SK-N-MC (cell line): ENCODE data around the gene BRSK2.

Experiments used
- DNase-seq: peaks from one replicate; pipeline ENCODE4 v3.0.0-alpha.2; 2011; ENCODE audit warnings: low read depth, low spot score
- H3K27ac ChIP-seq: fragments of 200-600 bp; sonication (generic); 2 replicates; pipeline ENCODE4 v1.5.1; 2016; ENCODE audit warnings: mixed run types
- H3K36me3 ChIP-seq: fragments of 200-600 bp; sonication (generic); 2 replicates; pipeline ENCODE4 v1.6.1; 2017; ENCODE audit warnings: antibody characterized with exemption, low read length, mixed read lengths; ENCODE audit not compliant: insufficient read depth
- H3K4me3 ChIP-seq: fragments of 200-600 bp; sonication (generic); 2 replicates; pipeline ENCODE4 v1.5.1; 2016
- H3K9ac ChIP-seq: fragments of 200-600 bp; sonication (generic); 2 replicates; pipeline ENCODE4 v1.8.0; 2017; ENCODE audit warnings: mixed run types, mixed read lengths; ENCODE audit not compliant: insufficient read length
- H3K9me3 ChIP-seq: fragments of 200-600 bp; sonication (generic); 2 replicates; pipeline ENCODE4 v1.6.1; 2017; ENCODE audit warnings: low read depth, mild to moderate bottlenecking, antibody characterized with exemption, low read length, moderate library complexity, mixed read lengths
- EZH2 ChIP-seq: fragments of 200-600 bp; sonication (generic); IDR thresholded peaks from one replicate; pipeline ENCODE4 v1.6.1; 2017; ENCODE audit warnings: antibody characterized with exemption
- FOXP2 ChIP-seq: optimal IDR thresholded peaks from 2 replicates; pipeline ENCODE3; 2011; ENCODE audit warnings: mild to moderate bottlenecking, moderate library complexity; ENCODE audit not compliant: insufficient read depth; ENCODE audit errors: extremely low read length, control extremely low read depth
- POLR2AphosphoS5 ChIP-seq: IDR thresholded peaks from 2 replicates; pipeline ENCODE4 v1.6.1; 2012; ENCODE audit warnings: mild to moderate bottlenecking, low read depth, low read length, borderline replicate concordance

BRSK2 gene

DNA sequence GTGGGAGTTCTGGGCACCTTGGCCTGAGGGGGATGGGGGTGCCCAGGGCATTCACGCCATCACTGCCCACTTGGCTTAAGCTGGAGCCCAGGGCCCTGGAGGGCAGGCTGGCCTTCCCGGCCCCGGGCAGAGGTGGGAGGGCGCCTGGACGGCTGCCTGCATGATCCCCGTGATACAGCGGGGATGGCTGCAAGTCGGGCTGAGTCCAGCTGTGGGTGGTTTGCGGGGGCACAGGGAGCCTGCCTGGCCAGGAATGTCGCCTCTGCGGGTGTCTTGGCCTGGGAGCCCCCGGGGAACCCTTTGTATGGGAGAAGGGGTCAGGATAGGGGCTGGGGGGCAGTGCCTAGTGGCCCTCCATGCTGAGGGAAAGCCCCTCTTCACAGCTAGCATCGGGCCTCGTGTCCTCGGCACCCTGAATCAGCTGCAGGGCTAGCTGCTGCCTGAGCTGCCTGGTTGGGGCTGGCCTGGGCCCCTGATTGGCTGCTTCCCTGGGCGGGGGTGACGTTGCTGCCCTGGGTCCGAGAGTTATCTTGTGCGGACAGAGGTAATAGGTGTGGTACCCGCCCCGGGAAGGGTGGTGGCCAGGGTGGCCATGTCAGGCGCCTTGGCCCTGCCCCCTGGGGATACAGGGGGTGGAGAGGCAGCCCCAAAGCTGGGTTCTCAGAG lies 8.3 kb downstream of the BRSK2 start:
- Histone ChIP-seq H3K4me3 (no peak overlapping the region), H3K36me3 (no peaks in the 10 kb centered on the region), H3K9me3 (no peaks in the 10 kb centered on the region), H3K27ac (no peak overlapping the region), H3K9ac (no peak overlapping the region)
- no peak for DNase-seq
- no peak for TF ChIP-seq FOXP2
- TF ChIP-seq POLR2AphosphoS5, result no peak
- TF ChIP-seq EZH2, result no peak

DNA sequence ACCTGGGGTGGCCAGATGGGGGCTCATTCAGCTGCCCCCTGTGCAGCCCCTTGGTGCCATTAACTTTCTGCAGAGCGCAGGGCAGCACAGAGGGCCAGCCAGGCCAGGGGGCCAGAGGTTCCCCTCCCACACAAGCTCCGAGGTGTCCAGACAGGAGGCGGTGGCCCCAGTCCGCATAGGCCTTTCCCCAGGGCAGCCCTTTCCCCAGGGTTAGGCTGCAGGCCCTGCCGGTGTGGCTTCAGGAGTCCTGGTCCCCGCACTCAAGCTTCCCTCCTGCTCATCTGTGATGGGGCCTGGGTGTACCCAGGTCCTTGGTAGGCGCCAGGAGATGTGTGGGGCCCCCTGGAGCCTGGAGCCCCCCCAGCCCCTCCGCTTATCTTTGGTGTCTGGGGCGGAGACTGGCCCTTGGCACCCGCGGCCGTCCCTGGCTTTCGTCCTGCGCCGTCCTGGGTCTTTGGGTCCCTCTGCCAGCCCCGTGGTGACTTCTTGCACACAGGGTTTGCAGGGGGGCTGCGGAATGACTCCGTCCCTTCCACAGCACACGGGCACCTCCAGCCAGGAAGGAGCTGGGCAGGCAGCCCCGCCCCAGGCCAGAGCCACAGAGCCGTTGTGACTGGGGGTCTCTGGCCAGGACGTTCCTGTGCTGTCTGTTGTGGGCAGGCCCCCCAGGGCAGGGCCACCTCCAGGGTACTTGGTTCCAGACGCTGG lies 8.9 kb downstream of the BRSK2 start:
- H3K4me3 ChIP-seq, result no peak overlapping the region
- H3K9ac ChIP-seq, result no peak overlapping the region
- TF ChIP-seq FOXP2 (no peak), EZH2 (no peak), POLR2AphosphoS5 (no peak)
- no peaks in the 10 kb centered on the region for H3K9me3 ChIP-seq
- no peaks in the 10 kb centered on the region for H3K36me3 ChIP-seq
- DNase-seq, result no peak
- no peak overlapping the region for H3K27ac ChIP-seq

DNA sequence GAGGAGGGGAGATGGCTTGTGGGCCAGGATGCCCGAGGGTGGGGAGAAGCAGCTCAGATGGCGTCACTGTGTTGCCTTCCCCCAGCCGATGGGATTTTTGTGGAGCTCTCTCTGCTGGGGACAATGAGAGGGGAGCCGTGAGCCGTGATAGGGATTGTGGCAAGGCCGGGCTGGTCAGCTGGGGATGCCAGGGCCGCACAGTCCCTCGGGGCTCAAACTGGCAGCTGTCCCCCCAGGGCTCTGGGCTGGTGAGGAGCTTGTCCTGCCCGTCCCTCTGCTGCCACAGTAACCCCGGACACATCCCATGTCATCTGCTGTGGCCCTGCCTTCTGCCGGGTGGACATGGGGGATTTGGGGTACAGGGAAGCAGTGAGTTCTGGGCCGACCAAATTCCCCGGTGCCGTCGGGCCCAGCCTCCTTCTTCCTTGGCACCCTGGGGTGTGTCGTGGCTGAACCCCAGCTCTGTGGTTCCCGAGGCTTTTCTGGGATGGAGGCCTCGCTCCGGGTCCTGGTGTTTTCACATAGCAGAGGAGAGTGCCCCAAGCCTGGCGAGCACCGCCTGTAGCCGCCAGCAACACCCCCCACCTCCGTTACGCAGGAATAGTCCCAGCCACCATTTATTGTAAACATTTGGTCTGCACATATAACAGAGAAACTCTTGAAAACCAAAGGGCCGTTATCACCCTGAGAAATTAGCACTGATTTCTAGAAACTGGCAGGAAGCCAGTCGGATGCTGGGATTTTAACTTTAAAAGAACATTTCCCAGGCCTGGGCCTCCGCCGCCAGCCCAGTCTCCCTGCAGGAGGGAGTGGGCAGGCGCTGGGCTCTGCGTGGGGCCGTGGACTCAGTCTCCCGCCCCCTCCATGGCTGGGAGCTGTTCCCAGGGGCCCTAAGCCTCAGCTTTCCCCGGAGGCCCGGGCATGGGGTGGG lies 9.9 kb downstream of the BRSK2 start:
- Histone ChIP-seq H3K9ac (no peak overlapping the region), H3K9me3 (no peaks in the 10 kb centered on the region), H3K27ac (no peak overlapping the region), H3K36me3 (no peaks in the 10 kb centered on the region), H3K4me3 (no peak overlapping the region)
- TF ChIP-seq FOXP2 (no peak), POLR2AphosphoS5 (no peak), EZH2 (no peak)
- no peak for DNase-seq

DNA sequence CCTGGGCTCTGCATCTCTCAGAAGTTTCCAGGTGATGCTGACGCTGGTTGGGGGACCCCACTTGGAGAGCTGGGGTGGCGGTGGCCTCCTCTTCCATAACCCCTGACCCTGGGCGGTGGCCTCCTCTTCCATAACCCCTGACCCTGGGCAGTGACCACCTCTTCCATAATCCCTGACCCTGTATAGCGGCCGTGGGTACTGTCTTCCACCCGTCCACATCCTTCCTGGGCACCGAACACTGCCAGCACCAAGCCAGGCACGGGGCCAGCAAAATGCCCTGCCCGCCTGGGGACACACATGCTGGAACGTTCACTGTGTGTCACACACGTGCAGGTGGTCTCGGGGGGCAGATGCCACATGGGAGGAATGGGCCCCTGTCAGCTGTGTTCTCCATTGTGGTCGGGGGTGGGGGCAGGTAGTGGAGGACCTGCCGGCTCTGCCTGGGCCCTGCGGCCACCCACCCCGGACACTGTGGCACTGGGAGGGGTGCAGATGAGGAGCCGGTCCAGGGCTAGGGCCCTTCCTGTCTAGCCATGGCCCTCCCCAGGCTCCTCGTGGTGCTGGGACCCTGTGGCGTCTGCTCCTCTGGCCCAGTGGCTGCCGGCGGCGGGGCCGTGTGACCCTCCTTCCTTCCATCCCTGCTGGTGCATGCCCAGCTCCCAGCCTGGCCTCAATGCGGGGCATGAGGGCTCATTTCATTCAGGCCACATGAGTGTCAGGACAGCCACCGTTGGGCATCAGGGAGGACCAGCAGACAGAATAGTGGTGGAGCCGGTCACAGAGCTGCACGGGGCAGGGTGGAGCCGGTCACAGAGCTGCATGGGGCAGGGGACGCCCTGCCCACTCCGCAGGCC lies 10.8 kb downstream of the BRSK2 start:
- H3K27ac ChIP-seq, result no peak overlapping the region
- H3K9ac ChIP-seq, result no peak overlapping the region
- no peak overlapping the region for H3K4me3 ChIP-seq
- no peaks in the 10 kb centered on the region for H3K9me3 ChIP-seq
- no peak for DNase-seq
- no peaks in the 10 kb centered on the region for H3K36me3 ChIP-seq
- TF ChIP-seq EZH2, result no peak
- TF ChIP-seq FOXP2, result no peak
- TF ChIP-seq POLR2AphosphoS5, result no peak

DNA sequence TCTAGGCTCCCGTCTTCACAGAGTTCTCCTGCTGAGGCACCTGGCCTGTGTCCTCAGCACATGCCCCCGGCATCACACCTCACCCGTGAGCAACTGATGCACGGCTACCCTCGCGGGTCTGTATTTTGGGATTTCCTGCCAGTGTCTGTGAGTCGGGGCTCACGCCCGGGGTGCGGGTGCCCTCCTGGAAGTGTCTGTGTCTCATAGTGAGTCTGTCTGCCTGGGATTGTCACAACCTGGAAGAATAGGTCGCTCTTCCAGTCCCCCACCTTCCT lies 11.4 kb downstream of the BRSK2 start:
- no peaks in the 10 kb centered on the region for H3K36me3 ChIP-seq
- DNase-seq, result no peak
- no peak overlapping the region for H3K4me3 ChIP-seq
- H3K9me3 ChIP-seq, result no peaks in the 10 kb centered on the region
- H3K27ac ChIP-seq, result no peak overlapping the region
- H3K9ac ChIP-seq, result no peak overlapping the region
- TF ChIP-seq EZH2 (no peak), FOXP2 (no peak)

DNA sequence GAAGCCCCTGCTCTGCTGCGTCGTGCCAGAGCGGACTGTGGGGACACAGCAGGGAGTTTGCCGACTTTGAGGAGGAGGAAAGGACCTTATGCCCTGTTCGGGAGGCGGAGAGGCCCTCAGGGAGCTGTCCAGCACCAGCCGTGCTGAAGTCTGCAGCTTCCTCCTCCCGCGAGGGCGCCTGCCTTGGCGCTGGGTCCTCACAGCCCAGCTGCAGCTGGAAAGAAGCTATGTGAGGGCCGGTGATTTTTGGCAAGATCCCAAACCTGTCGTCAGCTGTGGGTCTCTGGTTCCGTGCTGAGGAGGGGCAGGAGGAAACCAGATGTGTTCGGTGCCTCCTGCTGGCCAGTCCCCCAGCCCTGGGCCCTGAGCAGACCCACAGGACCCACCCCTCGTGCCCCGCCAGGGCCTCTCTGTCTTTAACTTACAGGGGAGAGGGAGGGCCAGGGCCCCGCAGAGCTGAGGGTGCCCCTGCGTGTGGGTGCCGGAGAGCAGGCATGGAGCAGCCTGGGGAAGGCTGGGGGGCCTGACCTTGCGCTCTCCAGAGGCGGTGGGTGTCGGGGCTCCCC lies 12.0 kb downstream of the BRSK2 start:
- H3K27ac ChIP-seq, result no peak overlapping the region
- H3K4me3 ChIP-seq, result no peak overlapping the region
- no peaks in the 10 kb centered on the region for H3K9me3 ChIP-seq
- no peaks in the 10 kb centered on the region for H3K36me3 ChIP-seq
- no peak for TF ChIP-seq EZH2
- TF ChIP-seq FOXP2, result no peak
- no peak for TF ChIP-seq POLR2AphosphoS5
- DNase-seq, result no peak
- no peak overlapping the region for H3K9ac ChIP-seq

DNA sequence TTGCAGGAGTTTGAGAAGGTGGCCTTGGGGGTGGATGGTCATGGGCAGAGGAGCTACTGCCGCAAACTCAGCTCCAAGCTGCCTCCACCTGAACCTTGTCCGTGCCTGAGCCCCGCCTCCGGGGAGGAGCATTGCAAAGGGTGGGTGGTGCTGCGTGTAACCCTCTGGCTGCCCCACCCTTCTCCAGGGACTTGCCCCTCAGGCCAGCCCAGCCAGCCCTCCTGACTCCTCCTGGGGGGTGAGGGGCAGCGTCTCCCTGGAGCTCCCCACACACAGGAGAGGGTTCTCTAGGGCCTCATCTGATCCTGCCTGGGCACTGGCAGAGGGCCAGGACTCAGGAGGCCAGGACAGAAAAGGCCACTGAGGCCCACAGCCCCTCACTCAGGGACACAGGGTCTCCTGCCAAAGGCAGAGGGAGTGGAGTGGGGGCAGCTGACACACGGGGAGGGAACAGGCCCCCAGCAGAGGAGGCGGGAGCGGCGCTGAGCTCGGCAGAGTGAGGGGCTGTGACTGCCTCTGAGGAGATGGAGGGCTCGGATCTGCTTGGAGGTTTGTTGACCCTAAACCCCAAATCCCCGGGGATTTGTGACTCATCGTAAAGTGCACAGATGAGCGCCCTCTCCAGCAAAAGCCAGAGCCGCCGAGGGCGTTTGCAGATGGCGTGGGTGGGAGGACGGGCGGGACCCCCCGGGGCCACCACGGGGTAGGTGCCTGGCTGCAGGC lies 12.8 kb downstream of the BRSK2 start:
- no peak for DNase-seq
- TF ChIP-seq FOXP2, result no peak
- no peak for TF ChIP-seq POLR2AphosphoS5
- TF ChIP-seq EZH2, result no peak
- H3K4me3 ChIP-seq, result no peak overlapping the region

More for the DNA sequence above, 12.8 kb downstream of the BRSK2 start:
- no peak overlapping the region for H3K9ac ChIP-seq
- no peaks in the 10 kb centered on the region for H3K9me3 ChIP-seq
- no peak overlapping the region for H3K27ac ChIP-seq
- no peaks in the 10 kb centered on the region for H3K36me3 ChIP-seq
